Neutrophil (primary cell): ENCODE measurements around the gene RFTN1.

Source experiments
- H3K27ac ChIP-seq: fragments of 200-600 bp; sonication (generic); 2 replicates; pipeline ENCODE4 v1.5.1; 2016; ENCODE audit warnings: mild to moderate bottlenecking, moderate library complexity
- H3K27me3 ChIP-seq: fragments of 200-600 bp; sonication (generic); 2 replicates; pipeline ENCODE4 v1.6.0; 2016; ENCODE audit warnings: mild to moderate bottlenecking
- H3K36me3 ChIP-seq: fragments of 200-600 bp; sonication (generic); 2 replicates; pipeline ENCODE4 v1.5.1; 2017
- H3K4me1 ChIP-seq, 2 experiments: fragments of 200-600 bp in 1 of 2; sonication (generic) in 1 of 2; 1 replicate in 1 of 2; 2 replicates in 1 of 2; pipeline versions ENCODE4 v1.5.1 to v1.6.1; 2013 to 2016; ENCODE audit warnings: low read depth in 1 of 2, low read length in 1 of 2, mild to moderate bottlenecking in 1 of 2, moderate library complexity in 1 of 2; ENCODE audit not compliant: control insufficient read depth in 1 of 2, insufficient read depth in 1 of 2
- H3K4me3 ChIP-seq, 2 experiments: fragments of 200-600 bp in 1 of 2; sonication (generic) in 1 of 2; 1 replicate in 1 of 2; 2 replicates in 1 of 2; pipeline ENCODE4 v1.5.1; 2013 to 2016; ENCODE audit warnings: low read depth in 1 of 2, low read length in 1 of 2, mild to moderate bottlenecking in 1 of 2, moderate library complexity in 1 of 2
- H3K9me3 ChIP-seq: fragments of 200-600 bp; sonication (generic); 2 replicates; pipeline ENCODE4 v1.5.1; 2016
- CTCF ChIP-seq: fragments of 200-600 bp; sonication (generic); IDR thresholded peaks from 2 replicates; pipeline ENCODE4 v1.5.1; 2016; ENCODE audit warnings: antibody characterized with exemption

Gene RFTN1

GRCh38 chr3:16545413-16546185, 32.1 kb upstream of the RFTN1 start:
- H3K9me3 ChIP-seq: no peaks in the 10 kb centered on the region
- TF ChIP-seq CTCF: no peak
- no peak overlapping the region for H3K27ac ChIP-seq
- no peaks in the 10 kb centered on the region for H3K27me3 ChIP-seq
- no peaks in the 10 kb centered on the region for H3K36me3 ChIP-seq
- H3K4me1 ChIP-seq: no peaks in the 10 kb centered on the region
- no peak overlapping the region for H3K4me3 ChIP-seq

DNA sequence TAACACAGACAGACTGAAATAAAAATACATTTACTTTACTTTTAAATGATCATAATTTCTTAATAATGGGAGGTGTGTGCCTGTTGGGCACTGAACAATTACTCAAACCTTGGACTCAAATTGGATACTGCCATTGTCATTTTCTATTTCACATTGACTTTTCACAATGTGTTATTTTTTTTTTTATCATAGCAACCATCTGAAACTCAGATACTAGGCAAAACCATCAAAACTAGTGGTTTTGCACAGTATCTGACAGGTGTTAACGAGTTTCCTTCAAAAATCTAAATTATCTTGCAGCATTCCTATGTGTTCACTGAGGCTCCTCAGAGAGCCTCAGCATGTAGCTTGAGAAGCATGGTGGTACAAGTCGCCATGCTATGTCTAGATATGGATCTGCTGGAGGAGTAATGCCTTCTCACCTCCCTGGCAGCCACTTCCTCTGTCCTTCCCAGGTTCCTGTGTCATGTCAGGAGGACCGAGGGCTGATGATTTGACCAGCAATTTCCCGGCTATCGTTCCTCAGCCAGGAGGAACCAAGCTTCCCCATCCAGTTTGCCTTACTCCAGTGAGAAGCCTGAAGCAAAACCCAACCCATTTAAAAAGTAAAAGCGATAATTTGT, 29.9 kb upstream of the RFTN1 start:
- TF ChIP-seq CTCF: no peak
- H3K36me3 ChIP-seq: no peaks in the 10 kb centered on the region
- H3K27ac ChIP-seq: no peak overlapping the region
- H3K9me3 ChIP-seq: no peaks in the 10 kb centered on the region
- no peaks in the 10 kb centered on the region for H3K4me1 ChIP-seq
- H3K27me3 ChIP-seq: no peaks in the 10 kb centered on the region
- H3K4me3 ChIP-seq: no peak overlapping the region

DNA sequence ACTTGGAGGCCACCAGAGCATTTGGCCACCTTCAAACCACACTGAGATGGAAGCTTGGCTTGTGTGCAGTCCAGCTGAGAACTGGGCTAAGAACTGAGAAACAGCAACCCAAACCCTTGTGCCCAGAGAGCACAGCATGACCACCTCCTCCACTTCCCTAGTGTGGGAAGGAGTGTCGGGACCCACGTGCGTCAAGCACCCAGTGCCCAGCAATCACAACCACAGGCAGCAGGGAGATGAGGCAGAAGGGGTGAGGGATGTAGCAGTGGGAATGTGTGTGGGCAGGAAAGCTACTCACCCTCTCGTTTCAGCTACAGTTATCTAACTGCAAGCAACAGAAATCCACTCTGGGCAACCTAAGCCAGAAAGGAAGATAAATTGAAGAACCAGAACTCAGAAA, 25.0 kb upstream of the RFTN1 start:
- TF ChIP-seq CTCF: no peak
- no peaks in the 10 kb centered on the region for H3K36me3 ChIP-seq
- H3K9me3 ChIP-seq: no peaks in the 10 kb centered on the region
- no peak overlapping the region for H3K4me3 ChIP-seq
- peaks cover 0 to 3% of the 10 kb centered on the region in 2 experiments for H3K4me1 ChIP-seq
- no peaks in the 10 kb centered on the region for H3K27me3 ChIP-seq
- no peak overlapping the region for H3K27ac ChIP-seq

- Histone ChIP-seq H3K4me3 (no peak overlapping the region), H3K27me3 (no peaks in the 10 kb centered on the region)
Observed at GRCh38 chr3:16536996-16537395, 23.5 kb upstream of the RFTN1 start.

DNA sequence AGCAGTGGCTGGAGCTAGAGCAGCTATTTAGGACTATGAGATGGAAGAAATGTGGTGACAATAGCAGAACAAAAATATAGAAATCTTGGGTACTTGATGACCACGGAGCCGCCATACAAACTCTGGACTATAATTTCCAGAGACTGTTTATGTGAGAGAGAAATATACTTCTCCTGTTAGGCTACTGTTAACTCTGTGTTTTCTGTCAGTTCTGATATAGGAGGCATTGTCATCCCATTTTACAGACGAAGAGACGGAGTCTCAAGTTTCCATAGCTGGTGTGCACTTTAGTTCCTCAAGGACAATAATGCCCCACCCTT, 22.8 kb upstream of the RFTN1 start:
- no peak for TF ChIP-seq CTCF
- no peaks in the 10 kb centered on the region for H3K9me3 ChIP-seq
- H3K4me1 ChIP-seq: peaks cover 0 to 3% of the 10 kb centered on the region in 2 experiments
- H3K36me3 ChIP-seq: no peaks in the 10 kb centered on the region
- H3K27me3 ChIP-seq: no peaks in the 10 kb centered on the region
- no peak overlapping the region for H3K4me3 ChIP-seq
- no peak overlapping the region for H3K27ac ChIP-seq

More at GRCh38 chr3:16536996-16537395, 23.5 kb upstream of the RFTN1 start:
- Histone ChIP-seq H3K36me3 (no peaks in the 10 kb centered on the region), H3K27ac (no peak overlapping the region), H3K4me1 (peaks cover 0 to 3% of the 10 kb centered on the region in 2 experiments), H3K9me3 (no peaks in the 10 kb centered on the region)
- TF ChIP-seq CTCF: no peak
